ENCODE measurements around the gene MSTO1.
"Not testable (repeated sequence)": the region's sequence is repeated elsewhere in the genome, so short reads cannot be mapped to it uniquely, and the experiment has no call there.

MSTO1 gene

GRCh38 chr1:155609515-155610256, at the start of gene MSTO1:
TSS of gene MSTO1 (plus strand) at chr1:155610218. CDS start at chr1:155610249, 31 bp downstream.
- peak; percentile 86 for DNase-seq (ENCODE audit: insufficient read length, low spot score)
- no peak for FAIRE-seq
- TF ChIP-seq CTCF (IDR thresholded peaks at IDR 0.05; ENCODE audit: insufficient read depth, missing control alignments) = no peak

- FAIRE-seq; DNase-seq (ENCODE audit: insufficient read length, low spot score): not testable (repeated sequence)
Observed at GRCh38 chr1:155561779-155562580, 48.0 kb upstream of the MSTO1 start.

GRCh38 chr1:155562581-155563376, 47.2 kb upstream of the MSTO1 start, which contains the start of gene ASH1L:
TSS of gene ASH1L (minus strand) at chr1:155562803. CDS start at chr1:155521519, 41,284 bp downstream.
- no peak for TF ChIP-seq CTCF (IDR thresholded peaks at IDR 0.05; ENCODE audit: insufficient read depth, missing control alignments)
- FAIRE-seq = no peak
- peak; percentile 82 for DNase-seq (ENCODE audit: insufficient read length, low spot score)

GRCh38 chr1:155563377-155564022, 46.5 kb upstream of the MSTO1 start:
- FAIRE-seq; DNase-seq (ENCODE audit: insufficient read length, low spot score): not testable (repeated sequence)

- TF ChIP-seq CTCF (IDR thresholded peaks at IDR 0.05; ENCODE audit: insufficient read depth, missing control alignments) = no peak
- DNase-seq (ENCODE audit: insufficient read length, low spot score) (no peak), FAIRE-seq (no peak)
Observed at GRCh38 chr1:155569988-155570592, 39.9 kb upstream of the MSTO1 start.

GRCh38 chr1:155570593-155570990, 39.4 kb upstream of the MSTO1 start:
- DNase-seq (ENCODE audit: insufficient read length, low spot score) (no peak), FAIRE-seq (no peak)
- no peak for TF ChIP-seq CTCF (IDR thresholded peaks at IDR 0.05; ENCODE audit: insufficient read depth, missing control alignments)

GRCh38 chr1:155574077-155574476, 35.9 kb upstream of the MSTO1 start:
- no peak for DNase-seq (ENCODE audit: insufficient read length, low spot score)
- FAIRE-seq = no peak
- no peak for TF ChIP-seq CTCF (IDR thresholded peaks at IDR 0.05; ENCODE audit: insufficient read depth, missing control alignments)

- not testable (repeated sequence) for FAIRE-seq; DNase-seq (ENCODE audit: insufficient read length, low spot score)
Observed at GRCh38 chr1:155575608-155576007, 34.4 kb upstream of the MSTO1 start.

GRCh38 chr1:155583846-155584245, 26.2 kb upstream of the MSTO1 start:
- FAIRE-seq; DNase-seq (ENCODE audit: insufficient read length, low spot score): not testable (repeated sequence)

GRCh38 chr1:155589282-155589681, 20.7 kb upstream of the MSTO1 start:
- not testable (repeated sequence) for FAIRE-seq; DNase-seq (ENCODE audit: insufficient read length, low spot score)

GRCh38 chr1:155590516-155591247, 19.3 kb upstream of the MSTO1 start:
- not testable (repeated sequence) for DNase-seq (ENCODE audit: insufficient read length, low spot score); FAIRE-seq

All from D721Med (cell line).